SU-DHL-6 (cell line): ENCODE results near the gene CSNK1D.

ENCODE experiments used
- EZH2phosphoT487 ChIP-seq: fragments of 200-600 bp; sonication (generic), shearing (Covaris generic); conservative IDR thresholded peaks from 2 replicates; pipeline ENCODE4 v1.6.1; 2018; ENCODE audit warnings: mild to moderate bottlenecking, antibody characterized with exemption, low read length, moderate library complexity, mixed read lengths
- TF ChIP-seq, protein P1 (sequence below): fragments of 200-600 bp; sonication (generic); IDR thresholded peaks from one replicate; pipeline ENCODE4 v1.5.1; 2017; ENCODE audit warnings: antibody characterized with exemption, mild to moderate bottlenecking, low read length, moderate library complexity; ENCODE audit not compliant: insufficient read depth, poor library complexity, severe bottlenecking

DNA sequence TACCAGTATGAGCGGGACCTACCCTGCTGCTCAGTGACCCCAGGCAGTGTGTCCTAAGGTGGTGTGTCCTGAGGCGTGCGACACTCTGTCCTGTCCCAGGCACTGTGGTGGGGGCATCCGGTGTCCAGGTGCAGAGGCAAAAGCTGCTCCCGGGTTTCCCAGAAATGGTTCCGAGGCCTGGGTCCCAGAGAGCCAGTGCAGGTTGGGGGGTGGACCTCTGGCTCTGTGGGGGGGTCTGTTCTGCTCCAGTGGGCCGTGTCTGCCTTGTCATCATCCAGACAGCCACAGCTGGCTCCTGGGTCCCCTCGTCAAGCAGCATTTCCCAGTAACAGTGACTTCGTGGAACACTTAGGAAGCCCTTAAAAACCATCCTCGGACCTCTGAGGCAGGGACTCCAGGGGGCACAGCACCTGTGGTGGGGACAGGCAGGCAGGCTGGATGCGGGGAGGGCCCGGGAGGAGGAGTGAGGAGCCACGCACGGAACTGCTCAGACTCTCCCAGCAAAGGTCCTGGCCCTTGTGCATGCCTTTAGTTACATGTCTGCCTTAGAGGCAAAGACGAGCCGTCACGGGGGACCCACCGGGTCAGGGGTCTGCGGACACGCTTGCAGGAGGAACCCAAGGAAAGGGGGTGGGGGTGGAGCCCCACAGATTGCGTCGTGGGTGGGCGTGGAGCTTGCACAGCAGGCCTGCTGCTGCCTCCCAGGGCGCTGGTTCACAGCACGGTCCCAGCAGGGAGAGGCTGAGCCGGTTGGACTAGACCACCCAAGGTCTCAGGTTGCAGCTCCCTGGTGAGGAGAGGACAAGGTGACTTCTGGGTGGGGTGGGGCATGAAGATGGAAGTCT, 39.1 kb downstream of the CSNK1D start:
- TF ChIP-seq, protein P1, sequence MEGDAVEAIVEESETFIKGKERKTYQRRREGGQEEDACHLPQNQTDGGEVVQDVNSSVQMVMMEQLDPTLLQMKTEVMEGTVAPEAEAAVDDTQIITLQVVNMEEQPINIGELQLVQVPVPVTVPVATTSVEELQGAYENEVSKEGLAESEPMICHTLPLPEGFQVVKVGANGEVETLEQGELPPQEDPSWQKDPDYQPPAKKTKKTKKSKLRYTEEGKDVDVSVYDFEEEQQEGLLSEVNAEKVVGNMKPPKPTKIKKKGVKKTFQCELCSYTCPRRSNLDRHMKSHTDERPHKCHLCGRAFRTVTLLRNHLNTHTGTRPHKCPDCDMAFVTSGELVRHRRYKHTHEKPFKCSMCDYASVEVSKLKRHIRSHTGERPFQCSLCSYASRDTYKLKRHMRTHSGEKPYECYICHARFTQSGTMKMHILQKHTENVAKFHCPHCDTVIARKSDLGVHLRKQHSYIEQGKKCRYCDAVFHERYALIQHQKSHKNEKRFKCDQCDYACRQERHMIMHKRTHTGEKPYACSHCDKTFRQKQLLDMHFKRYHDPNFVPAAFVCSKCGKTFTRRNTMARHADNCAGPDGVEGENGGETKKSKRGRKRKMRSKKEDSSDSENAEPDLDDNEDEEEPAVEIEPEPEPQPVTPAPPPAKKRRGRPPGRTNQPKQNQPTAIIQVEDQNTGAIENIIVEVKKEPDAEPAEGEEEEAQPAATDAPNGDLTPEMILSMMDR = no peak
- TF ChIP-seq EZH2phosphoT487 = no peak
